Measurements from ENCODE around the gene NPIPA7.
"Not testable (repeated sequence)": the region's sequence is repeated elsewhere in the genome, so short reads cannot be mapped to it uniquely, and the experiment has no call there.

The NPIPA7 gene

DNA sequence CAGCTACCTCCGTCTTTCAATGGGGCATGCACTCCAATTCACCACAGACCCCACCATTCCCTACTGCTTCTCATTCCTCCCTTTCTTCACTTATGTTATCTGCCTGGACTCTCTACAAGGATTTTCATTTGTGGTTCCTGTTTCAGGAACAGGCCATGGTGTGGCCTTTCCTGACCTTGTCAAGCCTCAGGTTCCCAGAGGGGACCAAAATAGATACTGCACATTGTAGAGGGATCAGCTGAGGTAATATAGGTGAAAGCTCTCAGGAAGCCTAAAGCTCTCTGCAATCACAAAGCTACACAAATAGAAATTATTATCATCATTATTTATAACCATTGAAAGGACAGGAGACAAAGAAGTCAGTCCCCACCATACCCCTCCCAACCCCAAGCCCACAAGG lies 41.6 kb downstream of the NPIPA7 start:
- not testable (repeated sequence) for H3K9me3 ChIP-seq (ENCODE audit: severe bottlenecking); DNase-seq (ENCODE audit: low spot score); H3K36me3 ChIP-seq (ENCODE audit: low read depth); ATAC-seq (ENCODE audit: low read depth); H3K27me3 ChIP-seq (ENCODE audit: insufficient read depth, poor library complexity, severe bottlenecking); H3K4me1 ChIP-seq (ENCODE audit: insufficient read depth, poor library complexity, severe bottlenecking); H3K27ac ChIP-seq (ENCODE audit: poor library complexity, severe bottlenecking); H3K4me3 ChIP-seq (ENCODE audit: severe bottlenecking)

DNA sequence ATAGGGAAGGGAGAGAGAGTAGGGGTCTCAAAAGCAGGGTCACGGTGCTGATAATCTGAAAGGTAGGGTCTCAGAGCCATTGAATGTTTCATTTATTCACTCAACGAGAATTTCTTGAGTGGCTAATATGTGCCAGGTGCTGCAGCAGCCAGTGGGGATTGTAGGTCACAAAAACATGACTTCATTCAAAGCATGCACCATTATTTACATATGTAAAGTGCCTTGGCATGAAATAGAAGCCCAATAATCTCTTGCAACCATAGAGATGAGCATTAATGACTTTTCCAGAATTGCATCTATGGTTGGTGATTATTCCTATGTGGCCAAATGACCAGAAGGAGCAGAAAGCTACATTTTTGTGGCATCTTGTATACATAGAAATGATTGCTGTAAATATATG lies 46.2 kb downstream of the NPIPA7 start:
- DNase-seq (ENCODE audit: low spot score); H3K27me3 ChIP-seq (ENCODE audit: insufficient read depth, poor library complexity, severe bottlenecking); H3K4me1 ChIP-seq (ENCODE audit: insufficient read depth, poor library complexity, severe bottlenecking); H3K4me3 ChIP-seq (ENCODE audit: severe bottlenecking); H3K27ac ChIP-seq (ENCODE audit: poor library complexity, severe bottlenecking); H3K36me3 ChIP-seq (ENCODE audit: low read depth); ATAC-seq (ENCODE audit: low read depth); H3K9me3 ChIP-seq (ENCODE audit: severe bottlenecking): not testable (repeated sequence)

DNA sequence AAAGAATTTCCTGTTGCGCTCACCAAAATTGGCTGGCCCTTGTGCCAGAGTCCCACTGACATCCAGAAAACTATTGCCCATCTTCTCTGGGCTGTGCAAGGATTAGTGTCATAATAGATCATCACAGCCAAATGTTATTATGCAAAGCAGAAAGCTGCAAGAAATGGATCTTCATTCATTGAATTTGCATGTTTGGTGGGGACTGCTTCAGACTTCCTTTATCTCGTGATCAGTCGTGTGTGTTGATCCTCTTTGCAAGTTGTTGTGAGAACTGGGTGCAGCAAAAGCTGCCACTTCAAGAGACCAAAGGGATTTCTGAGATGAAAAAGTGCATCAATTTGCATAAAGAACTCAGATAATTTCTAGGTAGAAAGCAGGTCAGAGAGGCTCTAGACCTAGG lies 52.2 kb downstream of the NPIPA7 start:
- H3K4me3 ChIP-seq (ENCODE audit: severe bottlenecking); H3K27ac ChIP-seq (ENCODE audit: poor library complexity, severe bottlenecking); DNase-seq (ENCODE audit: low spot score); H3K4me1 ChIP-seq (ENCODE audit: insufficient read depth, poor library complexity, severe bottlenecking); H3K36me3 ChIP-seq (ENCODE audit: low read depth); H3K27me3 ChIP-seq (ENCODE audit: insufficient read depth, poor library complexity, severe bottlenecking); H3K9me3 ChIP-seq (ENCODE audit: severe bottlenecking); ATAC-seq (ENCODE audit: low read depth): not testable (repeated sequence)

DNA sequence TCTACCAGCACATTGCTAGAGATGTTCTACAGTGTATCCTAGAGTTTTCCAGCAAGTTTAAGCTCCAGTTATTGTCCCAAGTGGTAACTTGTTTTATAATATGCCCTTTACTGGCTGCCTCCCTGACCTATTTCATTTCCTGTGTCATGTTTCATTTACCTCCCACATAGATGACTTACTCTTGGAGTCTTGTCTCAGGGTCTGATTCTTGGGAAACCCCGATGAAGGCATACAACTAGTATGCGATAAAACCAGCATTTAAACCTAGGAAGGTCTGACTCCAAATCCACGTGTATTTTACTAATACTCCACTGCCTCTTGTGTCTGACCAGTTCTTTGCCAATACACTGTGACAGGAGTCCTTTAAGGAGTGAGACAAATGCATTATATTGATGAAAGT lies 55.8 kb downstream of the NPIPA7 start:
- not testable (repeated sequence) for H3K9me3 ChIP-seq (ENCODE audit: severe bottlenecking); H3K4me1 ChIP-seq (ENCODE audit: insufficient read depth, poor library complexity, severe bottlenecking); H3K4me3 ChIP-seq (ENCODE audit: severe bottlenecking); DNase-seq (ENCODE audit: low spot score); H3K36me3 ChIP-seq (ENCODE audit: low read depth); ATAC-seq (ENCODE audit: low read depth); H3K27me3 ChIP-seq (ENCODE audit: insufficient read depth, poor library complexity, severe bottlenecking); H3K27ac ChIP-seq (ENCODE audit: poor library complexity, severe bottlenecking)

DNA sequence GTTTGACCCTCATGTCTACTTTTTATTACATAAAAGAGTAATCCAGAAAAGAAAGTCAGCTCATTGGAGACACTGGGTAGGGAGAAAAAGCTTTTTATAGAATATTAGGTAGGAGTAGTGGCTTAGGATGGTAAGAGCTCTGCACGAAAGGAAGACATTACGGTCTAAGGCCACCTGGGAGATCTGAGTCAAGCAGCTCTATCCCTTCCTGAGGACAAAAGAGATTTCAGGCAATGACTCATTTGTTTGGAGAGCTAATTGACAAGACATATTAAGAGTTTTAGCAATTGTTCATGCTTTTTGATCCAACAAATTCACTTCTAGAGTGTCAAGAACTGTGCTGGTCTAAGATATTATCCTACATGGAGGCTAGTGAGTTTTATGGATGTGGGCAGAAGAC lies 62.5 kb downstream of the NPIPA7 start:
- H3K27ac ChIP-seq (ENCODE audit: poor library complexity, severe bottlenecking); H3K9me3 ChIP-seq (ENCODE audit: severe bottlenecking); H3K27me3 ChIP-seq (ENCODE audit: insufficient read depth, poor library complexity, severe bottlenecking); DNase-seq (ENCODE audit: low spot score); H3K4me3 ChIP-seq (ENCODE audit: severe bottlenecking); H3K4me1 ChIP-seq (ENCODE audit: insufficient read depth, poor library complexity, severe bottlenecking); H3K36me3 ChIP-seq (ENCODE audit: low read depth): not testable (repeated sequence)
- ATAC-seq (ENCODE audit: low read depth) = peak; percentile 75
